ENCODE data around the gene ARID1B. TPM values are rescaled to one million over a fixed set of nuclear protein-coding genes. Genes with fewer than 3 reads are reported as not detected.

Gene ARID1B
- total RNA-seq, 1 experiment from 2014 or later: 60.3 TPM

GRCh38 chr6:157066781-157067491 is 289.8 kb downstream of the ARID1B start:
- ChIA-PET POLR2A (interaction anchor here (0.5 kb wide), 1 partner anchor 221 kb away, joined by 3 read pairs; no protein-coding TSS in a partner anchor), CTCF (interaction anchor here (0.9 to 1.0 kb wide), 3 partner anchors 21 to 50 kb away, joined by 3 to 4 read pairs (median 3); no protein-coding TSS in a partner anchor)
- Mint-ChIP-seq H3K4me1 (peaks cover 50% of the 10 kb centered on the region), H3K27ac (peak overlapping the region; percentile 58), H3K27me3 (ENCODE audit: low read depth) (no peaks in the 10 kb centered on the region), H3K4me3 (no peak overlapping the region), H3K9me3 (no peaks in the 10 kb centered on the region), H3K36me3 (no peaks in the 10 kb centered on the region)
- no peak for DNase-seq (ENCODE audit: low spot score)
- TF ChIP-seq SOX15 (CRISPR knock-in tag; IDR thresholded peaks at IDR 0.05): no peak
- TF ChIP-seq ZNF317 (CRISPR knock-in tag; IDR thresholded peaks at IDR 0.05; ENCODE audit: borderline replicate concordance, low read depth): no peak
- no peak for TF ChIP-seq FOXP1 (CRISPR knock-in tag; IDR thresholded peaks at IDR 0.05; ENCODE audit: borderline replicate concordance)
- TF ChIP-seq GTF2I (CRISPR knock-in tag; conservative IDR thresholded peaks at IDR 0.05): no peak
- no peak for TF ChIP-seq FOXJ3 (CRISPR knock-in tag; IDR thresholded peaks at IDR 0.05; ENCODE audit: borderline replicate concordance)
- TF ChIP-seq ELF4 (CRISPR knock-in tag; IDR thresholded peaks at IDR 0.05; ENCODE audit: low read depth): no peak
- no peak for TF ChIP-seq USF1 (CRISPR knock-in tag; IDR thresholded peaks at IDR 0.05)
- no peak for TF ChIP-seq FOXK1 (CRISPR knock-in tag; IDR thresholded peaks at IDR 0.05)
- no peak for TF ChIP-seq HMGA2 (CRISPR knock-in tag; IDR thresholded peaks at IDR 0.05)
- TF ChIP-seq NR3C1 (CRISPR knock-in tag; conservative IDR thresholded peaks at IDR 0.05; ENCODE audit: low read depth): no peak
- TF ChIP-seq, protein P1, sequence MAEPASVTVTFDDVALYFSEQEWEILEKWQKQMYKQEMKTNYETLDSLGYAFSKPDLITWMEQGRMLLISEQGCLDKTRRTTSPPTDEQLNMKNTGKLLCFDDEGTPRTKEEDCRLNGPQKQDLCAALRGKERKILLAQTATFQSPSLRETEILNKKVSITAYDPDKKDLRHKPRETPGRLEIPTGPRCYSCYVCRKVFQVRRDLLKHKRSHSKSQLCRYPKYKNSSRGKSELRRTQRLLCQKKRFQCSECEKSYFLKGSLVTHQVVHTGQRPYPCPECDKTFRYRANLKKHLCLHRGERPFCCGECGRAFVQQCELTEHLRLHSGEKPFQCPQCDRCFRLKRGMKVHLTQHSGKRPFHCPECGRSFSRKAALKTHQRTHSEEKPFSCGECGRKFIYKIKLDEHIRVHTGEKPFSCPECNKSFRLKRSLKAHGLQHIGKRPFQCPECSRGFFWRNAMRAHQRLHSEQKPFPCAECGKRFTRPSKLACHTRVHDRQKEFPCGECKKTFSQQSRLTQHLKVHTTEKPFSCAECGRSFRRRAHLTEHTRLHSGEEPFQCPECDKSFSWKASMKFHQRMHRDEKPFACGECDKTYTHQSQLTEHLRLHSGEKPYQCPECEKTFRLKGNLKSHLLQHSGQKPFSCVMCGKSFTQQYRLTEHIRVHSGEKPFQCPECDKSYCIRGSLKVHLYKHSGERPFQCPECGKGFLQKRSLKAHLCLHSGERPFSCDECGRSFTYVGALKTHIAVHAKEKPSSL (CRISPR knock-in tag; conservative IDR thresholded peaks at IDR 0.05): no peak
- no peak for TF ChIP-seq CREB1 (CRISPR knock-in tag; IDR thresholded peaks at IDR 0.05)
- ATAC-seq: peak; percentile 15; the same call in 1 of the 2 replicates

- Mint-ChIP-seq H3K4me1 (peaks cover 50% of the 10 kb centered on the region), H3K4me3 (no peak overlapping the region), H3K9me3 (no peaks in the 10 kb centered on the region), H3K27me3 (ENCODE audit: low read depth) (no peaks in the 10 kb centered on the region), H3K36me3 (no peaks in the 10 kb centered on the region), H3K27ac (no peak overlapping the region)
- POLR2A ChIA-PET: no interaction called here
- TF ChIP-seq ZNF396 (CRISPR knock-in tag; IDR thresholded peaks at IDR 0.05; ENCODE audit: borderline replicate concordance) (no peak), GRHL2 (CRISPR knock-in tag; IDR thresholded peaks at IDR 0.05; ENCODE audit: insufficient replicate concordance, severe bottlenecking) (no peak), GABPB1 (CRISPR knock-in tag; IDR thresholded peaks at IDR 0.05) (no peak)
- CTCF ChIA-PET: interaction anchor here (0.9 to 2.3 kb wide), 3 partner anchors 22 to 49 kb away, joined by 3 to 8 read pairs (median 3); no protein-coding TSS in a partner anchor
- DNase-seq (ENCODE audit: low spot score) (no peak), ATAC-seq (no peak)
Observed at GRCh38 chr6:157067507-157067906, 290.3 kb downstream of the ARID1B start.

DNA sequence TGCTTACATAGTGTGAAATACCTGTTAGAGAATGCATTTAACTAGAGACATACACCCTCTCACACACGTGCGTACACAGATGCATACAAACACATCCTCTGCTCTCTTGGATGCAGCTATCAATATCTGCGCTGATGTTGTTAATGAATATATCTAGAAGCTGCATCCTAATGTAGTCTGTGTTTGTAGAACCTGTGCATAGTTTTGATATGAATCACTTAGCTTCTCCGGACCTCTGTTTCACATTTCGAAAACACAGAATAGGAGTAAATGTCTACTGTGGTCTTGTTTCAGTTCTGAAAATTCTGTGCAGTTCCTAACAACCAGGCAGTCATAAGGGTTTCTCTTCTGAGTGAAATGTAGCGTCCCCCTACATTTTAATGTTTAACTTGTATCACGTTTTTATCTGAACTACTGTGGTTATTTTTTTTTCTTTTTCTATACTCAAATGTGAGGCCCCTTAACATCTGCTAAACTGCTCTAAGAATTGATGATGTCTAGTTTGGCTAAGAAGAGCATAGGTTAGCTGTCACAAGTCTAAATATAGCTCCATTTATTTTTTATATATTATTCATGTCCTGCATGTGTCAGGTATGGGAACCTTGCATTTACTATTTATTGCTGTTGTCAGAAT is 291.6 kb downstream of the ARID1B start:
- peaks cover 44% of the 10 kb centered on the region for H3K4me1 Mint-ChIP-seq
- ChIA-PET POLR2A (interaction anchor here (0.7 kb wide), 1 partner anchor 48 kb away, joined by 3 read pairs; no protein-coding TSS in a partner anchor), CTCF (interaction anchor here (2.2 to 2.3 kb wide), 2 partner anchors 23 to 90 kb away, joined by 6 to 8 read pairs; no protein-coding TSS in a partner anchor)
- no peak for ATAC-seq
- H3K4me3 Mint-ChIP-seq: no peak overlapping the region
- no peaks in the 10 kb centered on the region for H3K9me3 Mint-ChIP-seq
- H3K36me3 Mint-ChIP-seq: no peaks in the 10 kb centered on the region
- H3K27me3 Mint-ChIP-seq (ENCODE audit: low read depth): no peaks in the 10 kb centered on the region
- no peak overlapping the region for H3K27ac Mint-ChIP-seq
- DNase-seq (ENCODE audit: low spot score): no peak
- no peak for TF ChIP-seq ZNF121 (CRISPR knock-in tag; IDR thresholded peaks at IDR 0.05)
- TF ChIP-seq, protein P2, sequence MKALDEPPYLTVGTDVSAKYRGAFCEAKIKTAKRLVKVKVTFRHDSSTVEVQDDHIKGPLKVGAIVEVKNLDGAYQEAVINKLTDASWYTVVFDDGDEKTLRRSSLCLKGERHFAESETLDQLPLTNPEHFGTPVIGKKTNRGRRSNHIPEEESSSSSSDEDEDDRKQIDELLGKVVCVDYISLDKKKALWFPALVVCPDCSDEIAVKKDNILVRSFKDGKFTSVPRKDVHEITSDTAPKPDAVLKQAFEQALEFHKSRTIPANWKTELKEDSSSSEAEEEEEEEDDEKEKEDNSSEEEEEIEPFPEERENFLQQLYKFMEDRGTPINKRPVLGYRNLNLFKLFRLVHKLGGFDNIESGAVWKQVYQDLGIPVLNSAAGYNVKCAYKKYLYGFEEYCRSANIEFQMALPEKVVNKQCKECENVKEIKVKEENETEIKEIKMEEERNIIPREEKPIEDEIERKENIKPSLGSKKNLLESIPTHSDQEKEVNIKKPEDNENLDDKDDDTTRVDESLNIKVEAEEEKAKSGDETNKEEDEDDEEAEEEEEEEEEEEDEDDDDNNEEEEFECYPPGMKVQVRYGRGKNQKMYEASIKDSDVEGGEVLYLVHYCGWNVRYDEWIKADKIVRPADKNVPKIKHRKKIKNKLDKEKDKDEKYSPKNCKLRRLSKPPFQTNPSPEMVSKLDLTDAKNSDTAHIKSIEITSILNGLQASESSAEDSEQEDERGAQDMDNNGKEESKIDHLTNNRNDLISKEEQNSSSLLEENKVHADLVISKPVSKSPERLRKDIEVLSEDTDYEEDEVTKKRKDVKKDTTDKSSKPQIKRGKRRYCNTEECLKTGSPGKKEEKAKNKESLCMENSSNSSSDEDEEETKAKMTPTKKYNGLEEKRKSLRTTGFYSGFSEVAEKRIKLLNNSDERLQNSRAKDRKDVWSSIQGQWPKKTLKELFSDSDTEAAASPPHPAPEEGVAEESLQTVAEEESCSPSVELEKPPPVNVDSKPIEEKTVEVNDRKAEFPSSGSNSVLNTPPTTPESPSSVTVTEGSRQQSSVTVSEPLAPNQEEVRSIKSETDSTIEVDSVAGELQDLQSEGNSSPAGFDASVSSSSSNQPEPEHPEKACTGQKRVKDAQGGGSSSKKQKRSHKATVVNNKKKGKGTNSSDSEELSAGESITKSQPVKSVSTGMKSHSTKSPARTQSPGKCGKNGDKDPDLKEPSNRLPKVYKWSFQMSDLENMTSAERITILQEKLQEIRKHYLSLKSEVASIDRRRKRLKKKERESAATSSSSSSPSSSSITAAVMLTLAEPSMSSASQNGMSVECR (CRISPR knock-in tag; IDR thresholded peaks at IDR 0.05; ENCODE audit: borderline replicate concordance): no peak
- TF ChIP-seq, protein P3, sequence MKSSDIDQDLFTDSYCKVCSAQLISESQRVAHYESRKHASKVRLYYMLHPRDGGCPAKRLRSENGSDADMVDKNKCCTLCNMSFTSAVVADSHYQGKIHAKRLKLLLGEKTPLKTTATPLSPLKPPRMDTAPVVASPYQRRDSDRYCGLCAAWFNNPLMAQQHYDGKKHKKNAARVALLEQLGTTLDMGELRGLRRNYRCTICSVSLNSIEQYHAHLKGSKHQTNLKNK (CRISPR knock-in tag; IDR thresholded peaks at IDR 0.05): no peak
- no peak for TF ChIP-seq PRRX2 (CRISPR knock-in tag; IDR thresholded peaks at IDR 0.05)
- TF ChIP-seq, protein P4, sequence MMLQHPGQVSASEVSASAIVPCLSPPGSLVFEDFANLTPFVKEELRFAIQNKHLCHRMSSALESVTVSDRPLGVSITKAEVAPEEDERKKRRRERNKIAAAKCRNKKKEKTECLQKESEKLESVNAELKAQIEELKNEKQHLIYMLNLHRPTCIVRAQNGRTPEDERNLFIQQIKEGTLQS (CRISPR knock-in tag; conservative IDR thresholded peaks at IDR 0.05): no peak
- TF ChIP-seq, protein P5, sequence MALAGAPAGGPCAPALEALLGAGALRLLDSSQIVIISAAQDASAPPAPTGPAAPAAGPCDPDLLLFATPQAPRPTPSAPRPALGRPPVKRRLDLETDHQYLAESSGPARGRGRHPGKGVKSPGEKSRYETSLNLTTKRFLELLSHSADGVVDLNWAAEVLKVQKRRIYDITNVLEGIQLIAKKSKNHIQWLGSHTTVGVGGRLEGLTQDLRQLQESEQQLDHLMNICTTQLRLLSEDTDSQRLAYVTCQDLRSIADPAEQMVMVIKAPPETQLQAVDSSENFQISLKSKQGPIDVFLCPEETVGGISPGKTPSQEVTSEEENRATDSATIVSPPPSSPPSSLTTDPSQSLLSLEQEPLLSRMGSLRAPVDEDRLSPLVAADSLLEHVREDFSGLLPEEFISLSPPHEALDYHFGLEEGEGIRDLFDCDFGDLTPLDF (CRISPR knock-in tag; IDR thresholded peaks at IDR 0.05): no peak
